Endodermal cell (in vitro differentiated cells): ENCODE measurements around the gene RGL1. TPM values are rescaled to one million over a fixed set of nuclear protein-coding genes. Genes with fewer than 3 reads are reported as not detected.

Experiments used
- DNase-seq: peaks from one replicate; pipeline ENCODE4 v3.0.0-alpha.2; 2017
- H3K27ac ChIP-seq: 2 replicates; pipeline ENCODE4 v1.5.1; 2013; ENCODE audit warnings: mild to moderate bottlenecking, low read depth, low read length, moderate library complexity
- H3K27me3 ChIP-seq: 2 replicates; pipeline ENCODE4 v1.6.1; 2013; ENCODE audit warnings: mild to moderate bottlenecking, low read length, moderate library complexity; ENCODE audit not compliant: insufficient read depth, control insufficient read depth, poor library complexity, severe bottlenecking
- H3K36me3 ChIP-seq: 2 replicates; pipeline ENCODE4 v1.7.0; 2013; ENCODE audit warnings: mild to moderate bottlenecking, low read length, moderate library complexity; ENCODE audit not compliant: control insufficient read depth, insufficient read depth
- H3K4me1 ChIP-seq: one replicate; pipeline ENCODE4 v1.7.0; 2013; ENCODE audit warnings: low read length; ENCODE audit not compliant: control insufficient read depth, insufficient read depth
- H3K4me3 ChIP-seq: 2 replicates; pipeline ENCODE4 v1.5.1; 2013; ENCODE audit warnings: mild to moderate bottlenecking, low read length, moderate library complexity
- H3K9ac ChIP-seq: 2 replicates; pipeline ENCODE4 v1.6.1; 2013; ENCODE audit warnings: mild to moderate bottlenecking, low read length, moderate library complexity; ENCODE audit not compliant: poor library complexity, severe bottlenecking; ENCODE audit errors: extremely low read depth
- H3K9me3 ChIP-seq: 2 replicates; pipeline ENCODE4 v1.6.1; 2013; ENCODE audit warnings: mild to moderate bottlenecking, low read length, moderate library complexity; ENCODE audit not compliant: control insufficient read depth
- H3K27ac Mint-ChIP-seq: 2 replicates; pipeline ENCODE4 v1.8.0; 2020; ENCODE audit warnings: mixed read lengths
- H3K27me3 Mint-ChIP-seq: 2 replicates; pipeline ENCODE4 v1.8.0; 2021; ENCODE audit warnings: mild to moderate bottlenecking, mixed read lengths; ENCODE audit not compliant: insufficient read depth
- H3K36me3 Mint-ChIP-seq: 2 replicates; pipeline ENCODE4 v1.8.0; 2020; ENCODE audit warnings: low read depth, mixed read lengths
- H3K4me1 Mint-ChIP-seq: 2 replicates; pipeline ENCODE4 v1.8.0; 2020; ENCODE audit warnings: mixed read lengths
- H3K4me3 Mint-ChIP-seq: 2 replicates; pipeline ENCODE4 v1.8.0; 2020; ENCODE audit warnings: mild to moderate bottlenecking, moderate library complexity, mixed read lengths
- H3K9me3 Mint-ChIP-seq: 2 replicates; pipeline ENCODE4 v1.8.0; 2020; ENCODE audit warnings: mild to moderate bottlenecking, mixed read lengths
- CTCF ChIP-seq: fragments of 200-600 bp; sonication (generic); conservative IDR thresholded peaks from 2 replicates; pipeline ENCODE4 v1.5.0; 2021; ENCODE audit warnings: antibody characterized with exemption, mild to moderate bottlenecking
- WGBS, 2 experiments: methylation state at CpG; one replicate each; pipeline versions ENCODE4 v1.1.5 to v1.1.7; 2013; ENCODE audit warnings: missing lambda C conversion rate in 2 of 2, mixed read lengths in 1 of 2; ENCODE audit not compliant: insufficient coverage in 1 of 2, insufficient read length in 1 of 2; 5-methylcytosine and 5-hydroxymethylcytosine counted together
- total RNA-seq, 2 donors: library from RNA; stranded (reverse); fragmentation: NEBNext Ultra II Directional in 1 of 2; extraction: Animal tissue kit (Norgen Biotek cat#: 25700) in 1 of 2; gene quantifications; 2 replicates in 1 of 2; 3 replicates in 1 of 2; pipeline ENCODE4 v1.2.1, GENCODE V29; 2021

RGL1 gene
- total RNA-seq, 2 donors from 2014 or later, result 0.15 to 2.6 TPM

- WGBS, 2 experiments, result 86 to 92% methylated on average over 3 of the region's 3 CpGs
- no peaks in the 10 kb centered on the region for H3K36me3 ChIP-seq
- peaks cover 4% of the 10 kb centered on the region for H3K4me1 Mint-ChIP-seq
- H3K9ac ChIP-seq, result no peak overlapping the region
- no peak overlapping the region for H3K4me3 Mint-ChIP-seq
- H3K9me3 Mint-ChIP-seq, result peaks cover 36% of the 10 kb centered on the region
- no peaks in the 10 kb centered on the region for H3K4me1 ChIP-seq
- H3K4me3 ChIP-seq, result no peak overlapping the region
- no peak overlapping the region for H3K27ac ChIP-seq
- no peak overlapping the region for H3K27ac Mint-ChIP-seq
- no peak for DNase-seq
- peaks cover 4% of the 10 kb centered on the region for H3K27me3 ChIP-seq
- peaks cover 13% of the 10 kb centered on the region for H3K36me3 Mint-ChIP-seq
- H3K27me3 Mint-ChIP-seq, result no peaks in the 10 kb centered on the region
- peaks cover 23% of the 10 kb centered on the region for H3K9me3 ChIP-seq
- TF ChIP-seq CTCF, result no peak
Observed at GRCh38 chr1:183777328-183777727, 27.6 kb upstream of the RGL1 start.

GRCh38 chr1:183778045-183778444 lies 26.9 kb upstream of the RGL1 start:
- no peak for TF ChIP-seq CTCF
- H3K9me3 ChIP-seq, result peaks cover 23% of the 10 kb centered on the region
- no peak overlapping the region for H3K9ac ChIP-seq
- no peaks in the 10 kb centered on the region for H3K36me3 ChIP-seq
- no peaks in the 10 kb centered on the region for H3K4me1 ChIP-seq
- no peak overlapping the region for H3K27ac ChIP-seq
- peaks cover 4% of the 10 kb centered on the region for H3K4me1 Mint-ChIP-seq
- 93 to 100% methylated on average over 1 to 3 of the region's 3 CpGs for WGBS, 2 experiments
- H3K4me3 Mint-ChIP-seq, result no peak overlapping the region
- peaks cover 5% of the 10 kb centered on the region for H3K27me3 ChIP-seq
- peaks cover 32% of the 10 kb centered on the region for H3K9me3 Mint-ChIP-seq
- H3K4me3 ChIP-seq, result no peak overlapping the region
- DNase-seq, result no peak
- no peaks in the 10 kb centered on the region for H3K27me3 Mint-ChIP-seq
- H3K36me3 Mint-ChIP-seq, result peaks cover 13% of the 10 kb centered on the region
- H3K27ac Mint-ChIP-seq, result no peak overlapping the region

- DNase-seq, result no peak
- Mint-ChIP-seq H3K36me3 (peaks cover 11% of the 10 kb centered on the region), H3K4me3 (no peak overlapping the region), H3K9me3 (peaks cover 25% of the 10 kb centered on the region), H3K27me3 (no peaks in the 10 kb centered on the region), H3K27ac (no peak overlapping the region), H3K4me1 (peaks cover 4% of the 10 kb centered on the region)
- H3K27ac ChIP-seq, result no peak overlapping the region
- H3K4me3 ChIP-seq, result no peak overlapping the region
- H3K36me3 ChIP-seq, result no peaks in the 10 kb centered on the region
- no peak overlapping the region for H3K9ac ChIP-seq
- H3K27me3 ChIP-seq, result peaks cover 5% of the 10 kb centered on the region
- WGBS, 2 experiments, result 89 to 100% methylated on average over 2 to 4 of the region's 4 CpGs
- TF ChIP-seq CTCF, result no peak
- peaks cover 20% of the 10 kb centered on the region for H3K9me3 ChIP-seq
- no peaks in the 10 kb centered on the region for H3K4me1 ChIP-seq
Observed at GRCh38 chr1:183778568-183779433, 26.1 kb upstream of the RGL1 start.
